ENCODE measurements around the gene NAV2.

The NAV2 gene

DNA sequence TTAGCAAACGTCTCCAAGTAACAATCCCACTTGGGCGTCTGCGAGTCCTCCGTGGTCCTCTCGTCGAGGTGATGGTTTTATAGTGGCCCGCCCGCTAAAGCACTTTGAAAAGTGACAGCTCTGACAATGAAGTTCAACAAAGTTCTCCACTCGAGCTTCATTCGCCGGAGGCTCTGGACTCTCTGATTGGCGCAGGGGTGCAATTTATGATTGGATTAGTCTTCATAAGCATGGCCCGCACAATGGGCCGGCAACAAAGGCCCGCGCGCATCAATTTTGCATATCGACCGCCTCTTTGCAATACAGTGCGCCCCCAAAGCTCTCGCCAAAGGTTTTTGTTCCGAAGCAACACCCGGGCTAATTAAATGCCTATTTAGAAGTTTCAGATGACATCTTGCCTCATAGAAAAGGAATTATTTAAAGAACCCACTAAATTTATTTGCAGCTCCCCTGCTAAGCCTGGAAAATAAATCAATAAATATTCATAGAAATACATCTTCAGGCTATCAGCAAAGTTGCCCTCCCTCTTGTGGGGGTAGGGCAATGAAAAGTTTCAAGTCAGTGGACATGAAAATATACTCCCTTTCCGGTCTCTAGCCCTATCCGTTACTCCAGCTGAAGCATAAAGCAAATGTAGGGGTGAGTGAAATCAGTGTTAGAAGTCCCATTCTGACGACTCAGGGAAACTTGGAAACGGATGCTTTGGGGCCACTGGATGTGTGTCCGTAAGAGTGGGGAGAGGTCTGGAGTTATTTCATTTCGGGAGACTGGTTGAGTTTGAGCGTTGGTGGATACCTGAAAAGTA is 448.0 kb downstream of the NAV2 start, which contains the start of gene DBX1:
Gene DBX1 (minus strand): TSS at position 51 of the 805 bp plus-strand sequence. CDS start 151 bp downstream, outside the sequence.
- DNase-seq (ENCODE audit: low read depth): no peak

DNA sequence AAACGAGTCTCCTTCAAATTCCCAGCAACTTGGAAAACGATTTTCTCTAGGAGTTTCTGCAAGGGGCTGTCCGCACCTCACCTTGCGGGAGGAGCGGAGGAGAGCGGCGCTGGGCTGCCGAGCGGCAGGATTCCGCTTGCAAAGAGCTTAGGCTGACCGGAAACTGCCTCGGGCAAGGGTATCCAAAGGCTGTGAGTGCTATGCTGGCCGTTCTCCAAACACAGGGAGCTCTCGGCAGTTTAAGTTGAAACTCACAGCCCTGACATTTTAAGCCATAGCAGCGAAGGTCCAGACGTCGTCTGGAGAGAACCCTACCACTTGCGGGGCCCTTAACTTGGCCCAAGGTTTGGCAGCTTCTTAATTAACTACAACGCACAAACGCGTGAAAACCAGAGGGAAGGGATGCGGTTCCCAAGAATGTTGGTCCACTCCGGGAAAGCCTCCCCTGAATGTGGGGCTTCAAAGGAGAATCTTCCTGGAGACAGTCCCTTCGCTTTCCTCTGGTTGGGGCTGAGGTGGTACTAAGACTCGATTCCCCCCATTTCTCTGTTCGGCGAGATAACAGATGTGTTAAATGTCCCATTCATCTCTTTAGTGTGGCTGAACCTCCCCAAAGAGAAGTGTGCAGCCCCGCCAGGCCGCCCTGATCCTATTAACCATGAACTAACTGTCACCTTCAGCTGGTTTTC is 448.7 kb downstream of the NAV2 start:
- DNase-seq (ENCODE audit: low read depth): no peak

- DNase-seq (ENCODE audit: low read depth): no peak
Measured at GRCh38 chr11:20161923-20162744, 449.5 kb downstream of the NAV2 start.

GRCh38 chr11:20162824-20163782 is 450.5 kb downstream of the NAV2 start:
- DNase-seq (ENCODE audit: low read depth): no peak

GRCh38 chr11:20163783-20164481 is 451.3 kb downstream of the NAV2 start:
- DNase-seq (ENCODE audit: low read depth): no peak
